ENCODE measurements around the gene DERA.
A peak's percentile ranks its signal among the peaks of the same experiment; 100 is the strongest.
"Not testable (repeated sequence)": the region's sequence is repeated elsewhere in the genome, so short reads cannot be mapped to it uniquely, and the experiment has no call there.

The DERA gene

DNA sequence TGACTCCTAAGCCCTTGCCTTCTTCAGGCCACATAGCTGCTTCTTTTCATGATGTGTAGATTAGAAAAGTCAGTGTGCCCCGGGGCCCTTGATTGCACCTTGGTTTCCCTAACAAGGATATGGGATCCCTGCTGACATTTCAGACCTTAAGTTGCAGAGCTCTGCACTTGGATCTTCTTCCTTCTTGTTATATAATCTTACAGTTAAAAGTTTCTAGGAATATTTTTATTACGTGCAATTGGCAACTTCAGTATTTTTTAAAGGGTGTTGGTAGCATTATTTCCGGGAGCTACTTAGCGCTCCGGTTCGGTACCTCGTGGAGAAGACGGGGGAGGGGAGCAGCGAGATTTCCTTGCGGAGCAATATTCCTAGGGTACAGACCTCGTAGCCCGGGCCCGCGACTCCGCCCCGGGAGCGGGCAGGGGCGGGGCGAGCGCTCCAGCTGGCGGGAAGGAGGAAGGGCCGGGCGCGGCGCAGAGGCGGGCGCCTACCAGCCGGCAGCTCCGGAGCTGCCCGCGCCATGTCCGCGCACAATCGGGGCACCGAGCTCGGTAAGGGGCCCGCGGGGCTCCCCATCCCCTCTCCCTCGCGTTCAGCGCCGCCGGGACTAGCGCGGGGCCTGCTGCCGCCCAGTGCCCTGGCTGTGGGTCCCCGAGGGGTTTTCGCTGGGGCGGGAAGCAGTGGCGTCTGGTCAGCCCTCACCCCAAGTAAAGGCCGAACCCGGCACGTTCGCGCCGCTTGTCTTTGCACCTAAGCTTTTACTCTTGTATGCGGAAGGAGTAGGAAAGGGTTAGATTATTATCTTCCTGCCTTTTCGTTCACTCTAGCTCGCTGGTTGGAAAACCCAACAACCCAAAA, at the start of gene DERA:
Gene DERA, plus strand, starts transcription at position 469 of the 858 bp plus-strand sequence. Its CDS starts 52 bp downstream, at position 521.
- peak; percentile 54 for DNase-seq

DNA sequence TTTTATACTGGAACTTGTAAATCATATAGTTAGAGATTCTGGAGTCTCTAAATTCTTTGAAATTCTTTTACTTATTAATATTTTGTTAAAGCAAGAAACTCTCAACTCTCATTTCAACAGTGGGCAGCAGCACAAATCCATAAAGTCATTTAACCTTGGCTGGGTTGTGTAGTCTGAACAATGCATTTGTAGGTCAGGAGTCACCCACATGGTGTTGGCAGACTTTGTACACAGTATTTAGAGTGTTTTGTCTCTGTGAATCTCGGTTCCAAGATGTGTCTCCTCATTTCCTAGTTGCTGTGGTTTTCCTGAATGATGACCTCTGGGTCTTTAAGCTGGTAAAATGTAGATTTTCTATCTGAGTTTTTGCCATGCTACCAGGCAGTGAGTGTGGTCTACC, 49.7 kb upstream of the DERA start:
- DNase-seq: no peak

DNA sequence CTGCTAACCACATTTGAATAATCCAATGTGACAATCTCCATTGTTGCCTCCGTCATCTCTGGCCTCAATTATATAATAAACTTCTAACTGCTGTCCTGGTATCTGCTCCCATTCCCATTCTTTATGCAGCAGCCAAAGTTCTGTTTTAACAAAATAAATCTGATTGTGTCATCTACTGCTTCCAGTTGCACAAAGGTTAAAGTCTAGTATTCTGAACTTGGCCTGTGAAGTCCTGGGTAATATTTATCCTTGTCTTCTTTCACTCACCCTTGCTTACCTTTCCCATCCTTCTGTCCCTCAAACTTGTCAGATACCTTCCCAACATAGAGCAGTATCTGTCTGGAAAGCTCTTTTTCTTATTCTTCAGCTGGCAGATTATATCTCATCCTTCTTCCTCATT, 48.3 kb upstream of the DERA start:
- no peak for DNase-seq

DNA sequence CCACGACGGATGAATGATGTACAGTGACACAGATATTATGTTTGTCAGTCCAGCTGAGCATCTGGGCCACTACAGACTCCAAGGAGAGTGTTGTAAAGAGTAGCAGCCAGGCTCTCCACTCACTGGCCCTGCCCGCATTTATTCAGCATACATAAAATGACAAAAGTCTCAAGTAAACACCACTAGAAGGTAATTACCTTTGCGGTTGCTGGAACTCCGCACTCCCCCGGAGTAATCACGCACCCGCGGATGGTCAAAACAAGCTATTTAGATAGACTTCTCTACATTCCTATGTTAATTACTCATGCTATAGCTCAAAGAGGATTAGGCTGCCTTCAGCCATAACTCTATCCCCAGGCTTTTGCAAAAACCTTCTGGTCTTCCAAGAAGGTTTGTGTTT, 47.8 kb upstream of the DERA start:
- DNase-seq: no peak

DNA sequence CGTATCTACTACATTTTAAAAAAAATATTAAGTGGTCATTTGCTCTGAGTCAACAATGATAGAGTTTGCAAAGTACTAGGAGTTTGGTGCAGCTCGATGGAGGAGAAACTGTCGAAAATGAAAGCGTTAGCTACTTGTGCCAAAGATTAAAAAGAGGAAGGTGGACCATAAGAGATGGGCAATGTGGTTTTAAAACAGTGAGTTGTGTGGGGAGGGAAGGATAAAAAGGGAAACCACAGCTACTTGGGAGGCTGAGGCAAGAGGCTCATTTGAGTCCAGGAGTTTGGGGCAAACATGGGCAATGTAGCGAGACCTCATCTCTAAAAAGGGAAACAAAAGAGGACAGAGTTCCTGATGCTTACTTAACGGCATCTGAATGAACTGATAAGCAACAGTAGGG, 47.1 kb upstream of the DERA start:
- no peak for DNase-seq

DNA sequence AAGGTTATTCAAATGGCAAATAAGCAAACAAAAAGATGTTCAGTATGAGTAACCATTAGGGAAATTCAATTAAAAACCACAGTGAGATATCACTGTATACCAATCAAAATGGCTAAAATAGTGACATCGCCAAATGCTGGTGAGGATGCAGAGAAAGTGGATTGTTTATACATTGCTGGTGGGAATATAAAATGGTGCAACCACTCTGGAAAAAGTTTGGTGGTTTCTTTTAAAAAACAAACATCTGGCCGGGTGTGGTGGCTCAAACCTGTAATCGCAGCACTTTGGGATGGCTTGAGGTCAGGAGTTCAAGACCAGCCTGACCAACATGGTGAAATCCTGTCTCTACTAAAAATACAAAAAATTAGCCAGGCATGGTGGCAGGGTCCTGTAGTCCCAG, 42.9 kb upstream of the DERA start:
- DNase-seq: no peak

DNA sequence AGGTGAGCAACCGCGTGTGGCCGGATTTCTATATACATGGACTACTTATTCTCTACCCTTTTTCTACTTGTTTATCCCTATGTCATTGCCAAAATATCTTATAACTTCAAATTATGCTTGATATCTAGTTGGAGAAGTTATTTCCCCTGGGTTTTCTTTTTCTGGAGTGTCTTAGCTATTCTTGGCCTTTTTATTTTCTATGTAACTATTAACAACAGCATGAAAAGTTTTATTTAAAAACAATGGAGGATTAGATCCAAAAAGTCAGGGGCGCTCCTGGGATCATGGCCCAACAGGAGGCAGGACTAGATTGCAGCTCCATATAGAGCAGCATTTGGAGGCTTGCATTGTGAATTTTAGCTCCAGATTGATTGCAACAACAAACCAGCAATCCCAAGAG, 37.6 kb upstream of the DERA start:
- DNase-seq: no peak

DNA sequence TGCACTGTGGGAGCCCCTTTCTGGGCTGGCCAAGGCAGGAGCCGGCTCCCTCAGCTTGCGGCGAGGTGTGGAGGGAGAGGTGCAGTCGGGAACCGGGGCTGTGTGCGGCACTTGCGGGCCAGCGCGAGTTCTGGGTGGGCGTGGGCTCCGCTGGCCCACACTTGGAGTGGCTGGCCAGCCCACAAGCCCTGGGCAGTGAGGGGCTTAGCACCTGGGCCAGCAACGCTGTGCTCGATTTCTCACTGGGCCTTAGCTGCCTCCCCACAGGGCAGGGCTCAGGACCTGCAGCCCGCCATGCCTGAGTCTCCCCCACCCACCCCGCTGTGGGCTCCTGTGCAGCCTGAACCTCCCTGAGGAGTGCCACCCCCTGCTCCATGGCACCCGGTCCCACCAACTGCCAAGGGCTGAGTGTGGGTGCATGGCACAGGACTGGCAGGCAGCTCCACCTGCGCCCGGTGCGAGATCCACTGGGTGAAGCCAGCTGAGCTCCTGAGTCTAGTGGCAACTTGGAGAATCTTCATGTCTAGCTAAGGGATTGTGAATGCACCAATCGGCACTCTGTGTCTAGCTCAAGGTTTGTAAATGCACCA, 36.5 kb upstream of the DERA start:
- not testable (repeated sequence) for DNase-seq

DNA sequence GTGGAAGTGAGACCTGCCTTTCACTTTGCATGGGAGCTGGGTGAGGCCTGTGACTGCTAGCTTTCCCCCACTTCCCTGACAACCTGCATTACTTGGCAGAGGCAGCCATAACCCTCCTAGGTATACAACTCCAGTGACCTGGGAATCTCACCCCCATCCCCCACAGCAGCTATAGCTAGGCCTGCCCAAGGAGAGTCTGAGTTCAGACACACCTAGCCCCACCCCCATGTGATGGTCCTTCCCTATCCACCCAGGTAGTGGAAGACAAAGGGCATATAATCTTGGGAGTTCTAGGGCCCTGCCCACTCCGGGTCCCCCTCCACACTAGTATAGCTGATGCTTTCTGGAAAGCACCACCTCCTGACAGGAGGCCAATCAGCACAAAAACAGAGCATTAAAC, 35.3 kb upstream of the DERA start:
- no peak for DNase-seq

DNA sequence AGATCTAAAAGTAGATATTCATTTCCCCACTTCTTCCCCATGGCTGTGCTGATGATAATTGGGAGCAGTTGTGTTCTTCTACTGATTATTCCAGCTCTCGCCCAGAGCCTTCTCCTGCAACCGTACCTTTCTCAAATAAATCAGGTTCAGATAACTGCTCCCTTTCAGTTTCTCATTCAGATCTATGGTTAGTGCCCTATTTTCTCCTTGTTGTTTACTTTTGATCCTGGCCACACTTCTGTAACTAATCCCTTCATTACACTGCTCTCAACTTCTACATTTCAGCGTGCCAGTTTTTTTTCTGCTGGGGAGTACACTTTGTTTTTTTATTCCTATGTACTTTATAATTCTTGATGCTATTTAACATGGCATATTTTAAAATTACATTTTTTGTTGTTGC, 31.7 kb upstream of the DERA start:
- DNase-seq: no peak

DNA sequence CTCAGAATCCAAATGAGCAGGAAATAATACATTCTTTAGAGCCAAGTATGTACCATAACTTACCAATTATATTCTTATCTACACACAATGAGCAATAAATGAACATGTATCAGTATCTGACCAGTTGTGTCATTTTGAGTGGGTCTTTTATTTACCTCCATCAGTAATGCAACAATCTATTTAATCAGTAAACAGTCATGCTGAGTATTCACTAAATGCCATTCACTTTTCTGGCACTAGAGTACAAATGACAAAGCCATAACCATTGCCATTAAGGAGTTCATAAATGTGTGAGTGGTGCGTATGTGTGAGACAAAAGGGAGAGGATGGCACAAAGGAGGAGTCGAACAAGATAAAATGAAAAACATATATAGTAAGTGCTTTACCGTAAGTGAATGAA, 30.4 kb upstream of the DERA start:
- DNase-seq: no peak

DNA sequence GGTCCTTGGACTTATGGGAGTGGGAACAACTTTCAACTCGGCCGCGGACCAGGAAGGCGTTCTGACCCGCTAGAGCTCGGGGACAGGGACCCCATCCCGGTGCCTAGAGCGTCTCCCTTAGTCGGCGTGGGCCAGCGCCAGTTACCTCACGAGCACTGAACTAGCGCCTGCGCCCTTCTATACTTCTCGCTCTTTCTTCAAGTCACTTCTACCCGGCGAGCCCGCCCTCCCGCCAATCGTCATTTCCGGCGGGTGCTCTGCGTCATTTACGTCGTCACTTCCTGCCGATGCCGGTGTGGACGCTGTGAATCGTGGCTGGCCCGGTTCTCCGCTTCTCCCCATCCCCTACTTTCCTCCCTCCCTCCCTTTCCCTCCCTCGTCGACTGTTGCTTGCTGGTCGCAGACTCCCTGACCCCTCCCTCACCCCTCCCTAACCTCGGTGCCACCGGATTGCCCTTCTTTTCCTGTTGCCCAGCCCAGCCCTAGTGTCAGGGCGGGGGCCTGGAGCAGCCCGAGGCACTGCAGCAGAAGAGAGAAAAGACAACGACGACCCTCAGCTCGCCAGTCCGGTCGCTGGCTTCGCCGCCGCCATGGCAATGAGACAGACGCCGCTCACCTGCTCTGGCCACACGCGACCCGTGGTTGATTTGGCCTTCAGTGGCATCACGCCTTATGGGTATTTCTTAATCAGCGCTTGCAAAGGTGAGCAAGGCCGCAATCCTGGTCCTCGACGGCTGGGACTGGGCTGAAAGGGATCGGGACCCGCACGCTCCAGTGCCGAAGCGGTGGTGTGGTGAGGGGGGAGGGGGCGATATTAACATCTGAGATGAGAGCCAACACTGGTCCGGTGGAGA, 28.8 kb upstream of the DERA start, which contains the start of gene STRAP:
Gene STRAP, plus strand, starts transcription at position 270 of the 854 bp plus-strand sequence. Its CDS starts 321 bp downstream, at position 591.
- peak; percentile 97 for DNase-seq

DNA sequence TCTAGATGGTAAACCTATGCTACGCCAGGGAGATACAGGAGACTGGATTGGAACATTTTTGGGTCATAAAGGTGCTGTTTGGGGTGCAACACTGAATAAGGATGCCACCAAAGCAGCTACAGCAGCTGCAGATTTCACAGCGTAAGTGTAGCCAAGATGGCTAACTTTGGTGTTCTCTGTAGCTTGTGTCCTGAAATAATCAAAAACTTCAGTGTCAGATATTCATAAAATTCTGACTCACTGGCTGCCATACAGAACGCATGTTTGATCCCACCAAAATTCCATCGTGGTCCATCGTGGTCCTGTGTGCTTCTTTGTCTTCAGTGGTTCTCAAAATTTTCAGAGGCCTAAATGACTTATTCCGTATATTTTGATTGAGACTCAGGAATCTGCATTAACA, 27.6 kb upstream of the DERA start:
- no peak for DNase-seq

DNA sequence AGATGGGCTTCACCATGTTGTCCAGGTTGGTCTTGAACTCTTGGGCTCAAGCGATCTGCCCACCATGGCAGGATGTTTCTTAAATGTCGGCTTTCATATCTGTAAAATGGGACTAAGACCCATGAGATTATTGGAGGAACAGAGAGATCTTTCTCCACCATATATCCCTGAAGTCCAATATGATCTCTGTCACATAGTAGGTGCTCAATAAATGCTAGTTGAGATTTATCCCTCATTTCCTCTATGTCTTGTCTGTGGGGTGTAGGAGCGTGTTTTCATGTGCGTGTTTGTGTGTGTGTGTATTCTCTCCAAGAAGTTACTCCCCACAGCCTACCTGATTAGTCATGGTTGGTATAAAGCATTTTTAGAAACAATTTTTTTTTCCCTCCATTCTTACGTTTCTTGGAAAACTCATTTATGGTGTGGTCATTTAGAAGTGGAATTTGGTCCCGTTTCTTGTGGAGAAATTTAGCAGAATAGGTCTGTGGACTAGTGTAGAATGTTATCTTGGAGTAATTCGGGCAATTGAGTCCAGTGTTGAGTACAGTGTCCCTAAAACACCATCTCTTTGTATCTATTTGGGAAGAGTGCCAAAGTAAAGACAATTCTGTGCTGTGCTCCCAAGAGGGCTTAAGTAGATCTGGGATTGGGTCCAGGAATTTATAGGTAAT, 24.6 kb upstream of the DERA start:
- DNase-seq: no peak

DNA sequence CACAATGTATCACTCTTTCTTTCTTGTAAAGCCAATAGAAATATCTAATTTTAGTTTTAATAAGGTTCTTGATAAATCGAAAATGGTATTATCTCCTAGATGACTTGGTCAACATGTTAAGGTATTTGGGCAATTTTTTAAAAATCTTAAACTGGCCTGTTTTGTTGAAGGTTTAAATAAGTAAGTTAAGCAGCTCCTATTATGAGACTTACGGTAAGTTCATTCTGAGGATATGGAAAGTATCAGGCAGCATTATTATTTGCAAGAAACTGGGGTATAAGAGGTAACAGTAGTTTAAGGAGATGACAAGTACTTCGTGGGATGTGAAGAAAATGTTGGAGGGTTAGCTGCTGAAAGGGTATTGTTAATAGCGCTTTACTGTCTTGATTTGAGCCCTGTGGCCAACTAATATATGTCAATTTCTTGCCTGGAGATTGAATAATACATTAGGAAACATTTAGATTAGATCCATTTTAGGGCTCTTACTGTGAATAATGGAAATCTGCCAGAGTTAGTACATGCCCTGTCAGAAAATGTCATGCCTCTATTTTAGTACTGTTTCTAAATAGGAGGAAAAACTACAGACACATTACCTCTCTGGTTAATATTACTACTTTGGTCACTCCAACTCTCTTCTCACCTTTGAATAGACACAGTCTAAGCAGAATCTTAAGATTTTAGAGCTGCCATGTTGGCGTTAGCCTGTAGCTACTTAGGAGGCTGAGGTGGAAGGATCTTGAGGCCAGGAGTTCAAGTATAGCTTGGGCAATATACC, 23.9 kb upstream of the DERA start:
- no peak for DNase-seq

DNA sequence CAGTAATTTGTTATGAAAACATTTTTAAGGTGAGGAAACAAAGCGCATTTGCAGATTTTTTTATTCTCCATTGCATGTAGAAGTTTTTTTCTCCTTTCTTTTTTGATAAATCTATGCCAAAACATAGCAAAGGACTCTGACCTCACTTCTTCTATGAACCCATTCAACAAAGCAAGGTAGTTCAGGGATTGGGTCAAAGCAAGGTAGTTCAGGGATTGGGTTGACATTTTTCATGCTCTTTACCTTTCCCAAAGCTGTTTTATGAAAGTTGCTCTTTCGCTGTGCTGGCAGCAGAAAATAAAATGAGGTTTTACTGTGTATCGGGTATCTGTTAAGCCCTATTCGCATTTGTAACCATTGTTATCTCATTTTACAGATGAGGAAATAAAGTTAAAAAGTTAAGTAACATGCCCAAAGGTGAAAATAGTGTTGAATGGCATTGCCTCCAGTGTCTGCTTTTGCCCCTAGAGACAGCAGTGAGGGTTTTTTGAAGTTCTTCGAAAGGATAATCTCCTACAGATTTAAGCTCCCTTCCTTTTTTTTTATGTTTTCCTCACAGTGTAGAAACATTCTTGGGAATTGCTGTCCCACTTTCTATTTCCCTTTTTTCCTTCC, 18.4 kb upstream of the DERA start:
- DNase-seq: no peak

DNA sequence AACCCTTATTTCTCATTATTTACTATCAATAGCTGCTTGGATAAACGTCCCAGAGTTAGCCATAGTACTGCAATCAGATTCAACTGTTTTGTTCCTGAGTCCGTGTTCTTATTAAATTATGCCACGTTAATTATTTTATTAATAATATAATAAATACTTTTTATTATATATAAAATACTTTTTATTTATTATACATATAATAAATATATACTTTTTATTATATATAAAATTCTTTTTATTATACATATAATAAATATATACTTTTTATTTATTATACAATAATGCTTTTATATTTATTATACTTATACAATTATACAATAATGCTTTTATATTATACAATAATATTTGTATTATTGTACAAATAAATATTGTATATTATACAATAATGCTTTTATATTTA, 17.9 kb upstream of the DERA start:
- DNase-seq: no peak

DNA sequence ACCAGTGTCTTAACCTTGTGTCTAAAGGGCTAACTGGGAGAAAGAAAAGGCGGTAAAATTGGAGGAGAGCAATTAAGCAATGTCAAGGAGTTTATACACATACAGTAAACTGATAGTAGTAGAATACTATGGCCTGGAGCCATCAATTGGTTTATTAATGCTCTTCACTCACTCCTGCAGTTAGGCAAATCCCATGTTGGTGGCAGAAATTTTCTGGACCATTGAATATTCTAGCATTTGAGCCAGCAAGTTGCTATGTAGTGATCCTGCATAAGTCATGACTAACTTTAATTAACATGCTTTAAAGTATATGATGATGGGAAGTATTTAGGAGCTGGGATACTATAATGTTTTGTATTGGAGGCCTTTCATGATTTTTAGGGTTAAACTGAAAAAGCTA, 14.3 kb upstream of the DERA start:
- DNase-seq: no peak

DNA sequence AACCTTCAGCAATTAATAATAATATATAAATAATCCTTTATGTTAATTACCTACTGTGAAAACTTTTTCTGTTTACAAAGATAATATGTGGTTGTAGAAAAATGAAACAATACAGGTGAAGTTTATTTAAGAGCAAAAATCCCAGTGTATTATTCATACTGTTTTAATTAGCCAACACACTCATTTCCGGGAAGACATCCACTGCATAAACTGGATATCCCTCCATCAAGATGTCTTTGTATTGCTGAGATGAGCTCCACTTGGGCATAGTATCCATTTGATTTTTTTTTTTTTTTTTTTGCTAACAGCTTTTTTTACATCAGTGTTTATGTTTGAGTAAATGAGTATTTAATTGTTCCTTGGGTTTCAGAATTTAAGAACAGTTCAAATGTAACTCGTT, 13.7 kb upstream of the DERA start:
- DNase-seq: no peak

DNA sequence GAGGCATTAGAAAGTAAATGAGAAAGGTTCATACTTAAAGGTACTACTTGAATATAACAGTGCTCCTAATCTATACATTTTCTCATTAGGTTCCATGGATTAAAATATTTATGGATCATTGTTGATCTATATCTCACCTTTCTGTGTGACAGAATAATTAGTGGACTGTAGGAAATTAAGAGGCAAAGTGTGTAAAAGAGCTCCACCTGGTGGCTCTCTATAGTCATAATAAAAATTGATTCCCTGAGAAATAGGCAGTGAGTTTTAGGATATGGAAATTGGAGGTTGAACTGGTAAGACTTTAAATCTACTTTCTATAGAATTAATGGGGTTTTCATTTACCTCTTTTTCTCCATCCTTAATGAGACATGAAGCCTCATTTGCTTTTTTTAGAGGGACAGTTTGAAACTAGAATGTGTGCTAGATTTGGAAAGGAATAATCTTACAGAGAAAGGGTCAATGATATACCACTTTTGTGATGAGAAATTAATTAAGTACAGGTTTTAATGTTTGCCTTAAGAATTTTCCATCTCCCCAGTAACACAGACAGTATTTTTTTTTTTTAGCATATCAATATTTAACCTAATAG, 11.8 kb upstream of the DERA start:
- peak; percentile 56 for DNase-seq

DNA sequence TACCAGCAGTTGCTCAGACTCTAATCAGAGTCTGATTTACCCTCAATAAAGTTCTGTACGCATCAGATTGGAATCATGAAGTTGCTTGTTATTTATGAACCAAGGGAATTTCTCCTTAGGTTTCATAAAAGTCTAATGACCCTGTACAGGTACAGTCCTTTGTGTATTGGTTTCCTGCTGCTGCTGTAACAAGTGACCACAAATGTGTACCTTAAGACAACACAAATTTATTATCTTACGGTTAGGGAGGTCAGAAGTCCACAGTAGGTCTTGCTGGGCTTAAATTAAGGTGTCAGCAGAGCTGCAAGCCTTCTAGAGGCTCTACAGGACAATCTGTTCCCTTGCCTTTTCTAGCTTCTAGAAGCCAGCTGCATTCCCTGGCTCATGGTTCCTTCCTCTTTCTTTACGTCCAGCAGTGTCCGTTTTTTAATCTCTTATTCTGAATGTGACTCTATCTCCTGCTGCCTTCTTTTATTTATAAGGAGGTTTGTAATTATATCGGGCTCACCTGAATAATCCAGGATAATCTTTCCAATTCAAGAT, 6.7 kb upstream of the DERA start:
- no peak for DNase-seq

Data from CD4-positive, alpha-beta T cell treated with Interleukin-17A for 1 hour (primary cell).